Fibroblast of lung (primary cell): Measurements from ENCODE around the gene SLC26A8.
A peak's percentile ranks its signal among the peaks of the same experiment; 100 is the strongest.

Source experiments
- EZH2 ChIP-seq: IDR thresholded peaks from 2 replicates; pipeline ENCODE4 v1.5.1; 2012; ENCODE audit warnings: low read length, control low read depth, mild to moderate bottlenecking; ENCODE audit errors: missing control alignments
- TF ChIP-seq, protein P1 (sequence below), 2 donors: IDR thresholded peaks in 1 of 2; conservative IDR thresholded peaks in 1 of 2; 1 replicate in 1 of 2; 2 replicates in 1 of 2; pipeline ENCODE4 v1.5.1; 2011 to 2012; ENCODE audit warnings: low read length in 2 of 2, control low read depth in 1 of 2, inconsistent platforms in 1 of 2, low read depth in 1 of 2, mild to moderate bottlenecking in 1 of 2

GRCh38 chr6:35972471-35973367 lies 51.7 kb downstream of the SLC26A8 start:
- TF ChIP-seq, protein P1, sequence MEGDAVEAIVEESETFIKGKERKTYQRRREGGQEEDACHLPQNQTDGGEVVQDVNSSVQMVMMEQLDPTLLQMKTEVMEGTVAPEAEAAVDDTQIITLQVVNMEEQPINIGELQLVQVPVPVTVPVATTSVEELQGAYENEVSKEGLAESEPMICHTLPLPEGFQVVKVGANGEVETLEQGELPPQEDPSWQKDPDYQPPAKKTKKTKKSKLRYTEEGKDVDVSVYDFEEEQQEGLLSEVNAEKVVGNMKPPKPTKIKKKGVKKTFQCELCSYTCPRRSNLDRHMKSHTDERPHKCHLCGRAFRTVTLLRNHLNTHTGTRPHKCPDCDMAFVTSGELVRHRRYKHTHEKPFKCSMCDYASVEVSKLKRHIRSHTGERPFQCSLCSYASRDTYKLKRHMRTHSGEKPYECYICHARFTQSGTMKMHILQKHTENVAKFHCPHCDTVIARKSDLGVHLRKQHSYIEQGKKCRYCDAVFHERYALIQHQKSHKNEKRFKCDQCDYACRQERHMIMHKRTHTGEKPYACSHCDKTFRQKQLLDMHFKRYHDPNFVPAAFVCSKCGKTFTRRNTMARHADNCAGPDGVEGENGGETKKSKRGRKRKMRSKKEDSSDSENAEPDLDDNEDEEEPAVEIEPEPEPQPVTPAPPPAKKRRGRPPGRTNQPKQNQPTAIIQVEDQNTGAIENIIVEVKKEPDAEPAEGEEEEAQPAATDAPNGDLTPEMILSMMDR (conservative IDR thresholded peaks at IDR 0.05 in 1 of 2, IDR thresholded peaks at IDR 0.05 in 1 of 2; ENCODE audit: low read depth in 1 of 2, low read length in 2 of 2): peak in 1 of 2 donors; percentile 22
- TF ChIP-seq EZH2: no peak
